K562 (cell line): ENCODE measurements around the gene POLR1B. TPM values are rescaled to one million over a fixed set of nuclear protein-coding genes. Genes with fewer than 3 reads are reported as not detected.
"Not testable (repeated sequence)": the region's sequence is repeated elsewhere in the genome, so short reads cannot be mapped to it uniquely, and the experiment has no call there.

Experiments
- ATAC-seq: fragments of 200-7000 bp; cut with Tn5 transposase; 3 replicates; pipeline ENCODE4 v1.9.1; 2020; ENCODE audit warnings: moderate library complexity
- BruUV-seq: library from RNA; stranded (reverse); fragments of 400-500 nt; replicated peaks from 2 replicates; lab custom pipeline; 2021; lab: Mats Ljungman, UMichigan
- CTCF ChIA-PET: fragments of 300-600 bp; formaldehyde crosslinking; extraction: SDS; loops from one replicate; lab custom pipeline; 2021; ENCODE audit warnings: low intra/inter-chr PET ratio; lab: Yijun Ruan, JAX
- POLR2A ChIA-PET: fragments of 300-600, 350-650 bp; sonication (Branson Sonifier 250); formaldehyde crosslinking; extraction: SDS; loops from one replicate; lab custom pipeline; 2021; ENCODE audit warnings: antibody characterized with exemption, inconsistent platforms; lab: Yijun Ruan, JAX
- DNase-seq, 4 experiments: peaks; one replicate each; pipeline versions ENCODE4 v3.0.0 to v3.0.0-alpha.2; 2011 to 2018; ENCODE audit warnings: low spot score in 3 of 4, mixed read lengths in 3 of 4; ENCODE audit errors: extremely low read depth in 1 of 4
- FAIRE-seq: peaks from 2 replicates; lab custom pipeline; 2011; peaks lifted over from hg19 to GRCh38; lab: Jason Lieb, UNC
- H2AFZ ChIP-seq: 2 replicates; pipeline ENCODE4 v1.6.0; 2011; ENCODE audit warnings: low read depth, low read length, control low read depth, inconsistent platforms
- H3K27ac ChIP-seq: fragments of 200-600 bp; 3 replicates; pipeline ENCODE4 v1.8.0; 2011; ENCODE audit warnings: low read depth, mild to moderate bottlenecking, control low read depth, inconsistent platforms, low read length, moderate library complexity, mixed read lengths; ENCODE audit errors: extremely low read depth
- H3K27me3 ChIP-seq, 2 experiments: fragments of 300-600 bp in 1 of 2; 2 replicates in 1 of 2; 3 replicates in 1 of 2; pipeline versions ENCODE4 v1.6.0 to v1.8.0; 2011; ENCODE audit warnings: inconsistent platforms in 2 of 2, low read length in 2 of 2, mild to moderate bottlenecking in 1 of 2, mixed read lengths in 1 of 2, moderate library complexity in 1 of 2; ENCODE audit not compliant: control insufficient read depth in 2 of 2, insufficient read depth in 2 of 2
- H3K36me3 ChIP-seq: fragments of 300-600 bp; 3 replicates; pipeline ENCODE4 v1.8.0; 2011; ENCODE audit warnings: mild to moderate bottlenecking, low read length, inconsistent platforms; ENCODE audit not compliant: control insufficient read depth, insufficient read depth
- H3K4me1 ChIP-seq, 2 experiments: fragments of 200-600 bp in 1 of 2; replicated peaks in 1 of 2; 2 replicates in 1 of 2; 3 replicates in 1 of 2; pipeline versions ENCODE4 v1.5.1 to v1.8.0; 2011; ENCODE audit warnings: inconsistent platforms in 2 of 2, low read length in 2 of 2, mild to moderate bottlenecking in 1 of 2, mixed read lengths in 1 of 2, moderate library complexity in 1 of 2; ENCODE audit not compliant: control insufficient read depth in 2 of 2, insufficient read depth in 2 of 2
- H3K4me2 ChIP-seq: 2 replicates; pipeline ENCODE4 v1.6.1; 2011; ENCODE audit warnings: low read length, control low read depth, inconsistent platforms, mixed read lengths; ENCODE audit not compliant: insufficient read depth
- H3K4me3 ChIP-seq: fragments of 200-600 bp; sonication (generic), shearing (Covaris generic); 2 replicates; pipeline ENCODE4 v1.5.1; 2016; ENCODE audit warnings: control low read depth, inconsistent platforms
- H3K79me2 ChIP-seq: fragments of 200-600 bp; 3 replicates; pipeline ENCODE4 v1.8.0; 2011; ENCODE audit warnings: low read length, inconsistent platforms; ENCODE audit not compliant: control insufficient read depth, insufficient read depth
- H3K9ac ChIP-seq, 2 experiments: 2 replicates each; pipeline versions ENCODE4 v1.6.0 to v1.6.1; 2011; ENCODE audit warnings: low read depth in 2 of 2, low read length in 2 of 2, control low read depth in 1 of 2, inconsistent platforms in 1 of 2, mild to moderate bottlenecking in 1 of 2, mixed read lengths in 1 of 2; ENCODE audit not compliant: insufficient read depth in 1 of 2
- H3K9me1 ChIP-seq: one replicate; pipeline ENCODE4 v1.6.0; 2011; ENCODE audit warnings: inconsistent platforms, mild to moderate bottlenecking, low read length, moderate library complexity; ENCODE audit not compliant: control insufficient read depth, insufficient read depth
- H3K9me3 ChIP-seq: replicated peaks from 2 replicates; pipeline ENCODE4 v1.5.1; 2011; ENCODE audit warnings: low read depth, low read length, inconsistent platforms; ENCODE audit not compliant: control insufficient read depth, insufficient read depth
- H4K20me1 ChIP-seq: replicated peaks from 2 replicates; pipeline ENCODE4 v1.6.1; 2011; ENCODE audit warnings: low read length, inconsistent platforms, mixed read lengths; ENCODE audit not compliant: control insufficient read depth, insufficient read depth
- CEBPG ChIP-seq, 3 experiments: fragments of 200-800 bp in 1 of 3; sonication (Bioruptor generic) in 1 of 3; sonication (generic) in 1 of 3; formaldehyde crosslinking in 1 of 3; IDR thresholded peaks in 2 of 3; conservative IDR thresholded peaks in 1 of 3; 2 replicates each; pipeline versions ENCODE4 v1.6.1 to v1.8.0; 2016 to 2022; ENCODE audit warnings: missing compliant biosample characterization in 2 of 3, missing genetic modification characterization in 2 of 3, mild to moderate bottlenecking in 1 of 3, missing genetic modification reagents in 1 of 3
- EWSR1 ChIP-seq: fragments of 450-650 bp; IDR thresholded peaks from 2 replicates; pipeline ENCODE4 v1.6.1; 2018; ENCODE audit warnings: borderline replicate concordance, mild to moderate bottlenecking, low read depth, moderate library complexity; ENCODE audit not compliant: partially characterized antibody
- GTF3C2 ChIP-seq: IDR thresholded peaks from 3 replicates; pipeline ENCODE4 v1.6.1; 2011; ENCODE audit warnings: borderline replicate concordance, mild to moderate bottlenecking, moderate library complexity; ENCODE audit not compliant: insufficient read length; ENCODE audit errors: extremely low read depth
- MAX ChIP-seq: sonication (generic); formaldehyde crosslinking; IDR thresholded peaks from 2 replicates; pipeline ENCODE4 v1.9.0; 2022; ENCODE audit warnings: mild to moderate bottlenecking, missing genetic modification reagents
- NEUROD1 ChIP-seq: fragments of 150-350 bp; IDR thresholded peaks from 2 replicates; pipeline ENCODE4 v1.6.1; 2014; ENCODE audit warnings: borderline replicate concordance, low read length, low read depth; ENCODE audit not compliant: partially characterized antibody
- POLR2A ChIP-seq: fragments of 450-650 bp; conservative IDR thresholded peaks from 2 replicates; pipeline ENCODE4 v1.6.1; 2016
- RBM17 ChIP-seq: fragments of 200-400 bp; formaldehyde crosslinking; IDR thresholded peaks from 2 replicates; pipeline ENCODE4 v1.6.1; 2017; ENCODE audit warnings: low read depth, mild to moderate bottlenecking, low read length, borderline replicate concordance
- ZNF146 ChIP-seq: IDR thresholded peaks from one replicate; pipeline ENCODE4 v1.6.1; 2018; ENCODE audit warnings: missing compliant biosample characterization; ENCODE audit not compliant: unreplicated experiment
- ZNF175 ChIP-seq: fragments of 200-800 bp; sonication (Bioruptor generic); IDR thresholded peaks from 2 replicates; pipeline ENCODE4 v1.6.1; 2016; ENCODE audit warnings: low read depth, mild to moderate bottlenecking, missing genetic modification characterization, missing compliant biosample characterization
- ZNF395 ChIP-seq: fragments of 200-800 bp; sonication (Bioruptor generic); IDR thresholded peaks from 2 replicates; pipeline ENCODE4 v1.6.1; 2017; ENCODE audit warnings: missing genetic modification characterization, missing compliant biosample characterization
- WGBS: fragments of 100-300 bp; shearing (Covaris generic); methylation state at CpG from one replicate; pipeline ENCODE4 v1.1.6; 2016; ENCODE audit warnings: low coverage, mixed read lengths; ENCODE audit not compliant: insufficient coverage; ENCODE audit errors: missing lambda C conversion rate; 5-methylcytosine and 5-hydroxymethylcytosine counted together
- in situ Hi-C: fragments of 300-500 bp; cut with MboI; formaldehyde crosslinking; loops from 4 replicates; pipeline ENCODE4 v1.15.0; 2018; ENCODE audit warnings: inconsistent platforms, mixed read lengths
- intact Hi-C: fragments of 100-400 bp; cut with micrococcal nuclease; formaldehyde crosslinking; loops from 2 replicates; pipeline ENCODE4 v1.14.2; 2022
- polyA plus RNA-seq, 8 experiments: library from polyadenylated mRNA; depleted of rRNA in 4 of 8; stranded (reverse) in 5 of 8; unstranded in 3 of 8; fragments of >200 nt; fragmentation: Nextera tagmentation in 2 of 8; fragmentation: Illumina TruSeq in 1 of 8; extraction: Ambion mirVana in 2 of 8; extraction: Trizol in 1 of 8; gene quantifications; 2 replicates each; pipeline versions ENCODE4 v1.2.1 to v1.2.3, GENCODE V29; 2011 to 2014; ENCODE audit warnings: inconsistent platforms in 1 of 8, missing spikeins in 1 of 8
- total RNA-seq, 7 experiments: library from RNA; depleted of rRNA in 6 of 7; stranded (reverse); fragments of >200 nt in 6 of 7; fragmentation: Illumina TruSeq in 2 of 7; extraction: Trizol in 2 of 7; gene quantifications; 2 replicates each; pipeline versions ENCODE4 v1.2.1 to v1.2.3, GENCODE V29; 2011 to 2021; ENCODE audit warnings: low replicate concordance in 1 of 7

Gene POLR1B
- total and polyA plus RNA-seq, 9 of the 15 experiments (the other 6 are each of a cell fraction or from before 2014, with no cell fraction given) = 19.8 to 55.1 (median 40.2) TPM

- BruUV-seq = not testable (repeated sequence)
- peak; percentile 86 for TF ChIP-seq ZNF146 (CRISPR knock-in tag)
- TF ChIP-seq, all 486 proteins: peak for 1; not testable (repeated sequence) for 485
- in situ Hi-C loops, intact Hi-C loops, CTCF ChIA-PET, H3K27ac ChIP-seq, ATAC-seq, H3K4me2 ChIP-seq, H2AFZ ChIP-seq, H3K9me3 ChIP-seq, H3K79me2 ChIP-seq, H3K9ac ChIP-seq, H3K4me3 ChIP-seq, H3K4me1 ChIP-seq, DNase-seq, FAIRE-seq, H3K9me1 ChIP-seq, H4K20me1 ChIP-seq, H3K27me3 ChIP-seq: not testable (repeated sequence)
- POLR2A ChIA-PET = interaction anchor here (0.6 to 1.4 kb wide), 2 partner anchors 27 to 420 kb away, joined by 3 read pairs; no protein-coding TSS in a partner anchor
- peaks cover 14% of the 10 kb centered on the region; the same call in 2 of the 3 replicates for H3K36me3 ChIP-seq
These were observed 5.6 kb upstream of the POLR1B start for GRCh38 chr2:112536665-112537064.

GRCh38 chr2:112539306-112539705 lies 3.0 kb upstream of the POLR1B start:
- ATAC-seq = no peak
- H3K27ac ChIP-seq = no peak overlapping the region
- ChIA-PET POLR2A (no interaction called here), CTCF (no interaction called here)
- DNase-seq = no peak
- intact Hi-C loops = no loop called here
- H3K9ac ChIP-seq = no peak overlapping the region
- H3K4me3 ChIP-seq = no peak overlapping the region
- H3K4me1 ChIP-seq = peaks cover 5 to 15% of the 10 kb centered on the region in 2 experiments; a peak in 4 of 5 replicates
- no TSS peak for BruUV-seq
- FAIRE-seq = no peak
- in situ Hi-C loops = no loop called here
- no peaks in the 10 kb centered on the region for H3K9me3 ChIP-seq
- H3K9me1 ChIP-seq = no peaks in the 10 kb centered on the region
- H4K20me1 ChIP-seq = no peaks in the 10 kb centered on the region; the same call in 1 of the 2 replicates
- H3K36me3 ChIP-seq = no peaks in the 10 kb centered on the region
- no peak overlapping the region for H2AFZ ChIP-seq
- no peaks in the 10 kb centered on the region for H3K27me3 ChIP-seq
- WGBS = 37% methylated on average over 2 of the region's 2 CpGs
- H3K79me2 ChIP-seq = peaks cover 28% of the 10 kb centered on the region
- H3K4me2 ChIP-seq = no peak overlapping the region
- TF ChIP-seq GTF3C2 = no peak
- no peak for TF ChIP-seq NEUROD1
- no peak for TF ChIP-seq CEBPG (CRISPR knock-in tag; IDR thresholded peaks at IDR 0.05)
- no peak for TF ChIP-seq CEBPG (tag; conservative IDR thresholded peaks at IDR 0.05 in 1 of 2, IDR thresholded peaks at IDR 0.05 in 1 of 2)
- no peak for TF ChIP-seq EWSR1
- TF ChIP-seq MAX (CRISPR knock-in tag) = no peak
- TF ChIP-seq ZNF395 (CRISPR knock-in tag) = no peak
- TF ChIP-seq POLR2A = no peak
- no peak for TF ChIP-seq ZNF175 (CRISPR knock-in tag)
- TF ChIP-seq RBM17 = no peak
